GM19023 (cell line): ENCODE measurements around the gene RYK.

Experiments
- ATAC-seq: cut with Tn5 transposase; IDR thresholded peaks from one replicate; pipeline ENCODE4 v1.9.1; 2021; ENCODE audit warnings: mild to moderate bottlenecking, moderate library complexity; ENCODE audit not compliant: unreplicated experiment

RYK gene

DNA sequence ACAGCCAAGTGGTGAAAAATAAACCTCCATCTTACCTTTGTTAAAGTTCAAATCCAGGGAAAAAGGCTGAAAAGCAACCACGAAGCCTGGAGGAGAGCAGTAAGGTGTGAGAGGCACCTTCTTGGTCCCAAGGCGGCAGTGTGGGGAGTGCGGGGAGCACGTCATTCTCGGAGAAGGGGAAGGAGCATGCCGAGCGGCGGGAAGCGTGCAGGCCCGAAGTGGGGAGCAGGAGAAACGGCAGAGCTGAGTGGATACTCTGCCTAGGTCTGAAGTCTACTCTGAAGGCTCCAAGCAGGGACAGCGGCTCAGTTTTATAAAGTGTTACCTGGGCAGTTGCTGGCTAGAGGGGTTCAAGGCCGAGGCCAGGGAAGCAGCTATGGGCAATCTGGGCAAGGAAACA is 96.9 kb downstream of the RYK start:
- no peak for ATAC-seq

DNA sequence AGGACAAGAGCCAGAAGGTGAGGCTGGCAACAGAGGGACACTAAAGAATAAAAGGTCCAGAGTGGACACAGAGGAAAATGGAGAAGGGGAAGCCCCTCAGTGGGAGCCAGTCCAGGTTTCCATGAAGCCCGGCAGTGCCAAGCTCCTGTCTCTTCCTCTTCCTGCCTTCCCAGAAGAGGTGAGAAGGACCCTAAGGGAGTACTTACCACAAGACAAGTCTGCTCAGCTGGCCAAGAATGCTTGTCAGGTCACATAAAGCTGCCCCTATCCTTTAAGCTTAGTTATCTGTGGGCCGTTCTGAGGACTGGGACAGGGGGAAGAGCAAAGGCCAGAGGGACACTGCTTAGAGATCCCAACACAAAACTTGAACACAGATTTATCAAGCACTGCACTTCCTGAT is 100.2 kb downstream of the RYK start:
- no peak for ATAC-seq

GRCh38 chr3:134149286-134149685 is 101.4 kb downstream of the RYK start:
- no peak for ATAC-seq

DNA sequence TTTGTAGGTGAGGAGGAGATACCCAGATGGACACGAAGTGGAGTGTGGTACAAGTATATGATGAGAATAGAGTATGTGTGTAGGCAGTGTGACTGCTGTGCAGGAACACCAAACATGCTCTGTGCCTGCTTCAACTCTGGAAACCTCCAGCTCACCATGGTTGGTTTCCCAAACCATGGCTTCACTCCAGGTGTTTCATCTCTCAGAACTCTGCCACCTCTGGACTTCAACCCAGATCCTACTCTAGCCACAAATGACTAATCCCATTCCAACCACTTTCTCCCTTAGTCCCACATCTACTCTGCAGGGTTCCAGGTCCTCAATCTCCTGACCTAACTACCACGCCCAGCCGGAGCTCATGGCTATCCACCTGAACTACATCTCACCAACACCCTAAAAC is 102.1 kb downstream of the RYK start:
- ATAC-seq = no peak

DNA sequence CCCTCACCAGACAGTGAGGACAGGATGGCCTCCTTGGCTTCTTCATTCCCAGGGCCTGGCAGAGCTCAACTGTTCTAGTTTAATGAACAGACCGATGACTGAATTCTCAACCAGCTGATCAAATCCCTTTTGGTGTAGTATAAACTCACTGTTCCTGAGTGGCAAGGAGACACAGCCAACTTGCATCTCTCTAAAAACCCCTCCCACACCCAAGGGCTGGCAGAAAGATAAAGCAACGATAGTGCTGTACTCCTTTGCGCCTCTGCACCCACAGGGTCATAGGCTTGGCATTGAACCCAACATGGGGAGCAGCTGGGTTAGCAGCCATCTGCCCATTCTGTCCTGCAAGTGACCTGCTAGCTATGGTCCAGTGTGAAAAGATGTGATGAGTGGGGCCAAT is 103.2 kb downstream of the RYK start:
- ATAC-seq = no peak

GRCh38 chr3:134146666-134147065 is 104.0 kb downstream of the RYK start:
- ATAC-seq = no peak

DNA sequence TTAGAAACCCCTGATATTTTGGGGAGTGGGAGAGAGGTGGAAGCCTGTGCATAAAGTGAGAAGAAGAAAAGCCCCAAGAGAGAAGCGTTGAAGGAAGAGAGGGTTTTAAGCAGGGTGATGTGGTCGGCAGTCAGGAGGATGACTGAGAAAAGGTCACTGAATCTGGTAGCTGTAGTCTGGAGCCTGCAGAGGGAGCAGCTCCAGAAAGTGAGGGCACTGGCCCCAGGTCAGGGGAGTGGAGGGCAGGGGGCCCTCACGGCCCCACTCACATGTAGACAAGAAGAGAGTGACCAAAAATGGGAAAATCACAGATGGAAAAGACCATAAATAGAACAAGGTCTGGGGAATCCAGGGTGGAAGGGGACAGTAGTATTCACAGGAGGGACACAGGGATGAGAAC is 105.5 kb downstream of the RYK start:
- ATAC-seq = no peak

DNA sequence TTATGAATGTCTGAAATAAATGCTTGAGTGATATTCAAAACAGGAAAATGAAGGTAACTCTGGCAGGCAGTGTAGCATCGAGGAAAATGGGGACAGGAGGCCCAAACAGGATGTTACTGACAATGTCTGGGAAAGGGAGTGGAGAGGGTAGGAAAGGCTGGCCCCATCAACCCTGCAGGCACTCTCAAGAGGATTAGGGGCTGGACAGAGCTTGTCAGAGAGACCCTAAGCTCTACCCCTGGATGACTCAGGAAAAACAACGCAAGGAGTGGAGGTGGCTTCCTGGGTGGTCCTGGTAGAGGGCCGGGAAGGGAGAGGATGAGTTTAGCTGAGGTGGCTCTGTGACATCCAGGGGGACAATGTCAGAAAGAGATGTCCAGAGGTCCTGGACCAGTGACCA is 106.0 kb downstream of the RYK start:
- ATAC-seq = no peak

GRCh38 chr3:134143828-134144401 is 106.7 kb downstream of the RYK start:
- ATAC-seq = no peak

DNA sequence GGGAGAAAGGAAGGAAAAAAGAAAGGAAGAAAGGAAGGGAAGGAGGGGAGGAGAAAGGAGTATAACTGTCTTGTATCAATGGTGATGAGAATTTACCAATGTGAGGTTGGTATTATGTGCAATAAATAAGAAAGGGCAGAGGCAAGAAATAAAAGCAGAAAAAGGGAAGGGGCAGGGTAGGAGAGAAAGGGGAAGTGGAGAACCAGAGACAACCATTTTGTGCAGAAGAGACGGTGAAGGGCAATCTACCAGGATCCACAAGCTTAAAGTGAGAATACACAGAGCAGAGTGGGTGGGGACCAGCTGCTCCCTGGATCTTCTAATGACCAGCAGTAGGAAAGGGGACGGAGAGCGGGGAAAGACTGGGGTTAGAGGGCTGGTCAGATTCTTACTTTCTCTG is 114.1 kb downstream of the RYK start:
- ATAC-seq = no peak

- ATAC-seq = no peak
Observed at GRCh38 chr3:134134698-134135415, 115.8 kb downstream of the RYK start.

DNA sequence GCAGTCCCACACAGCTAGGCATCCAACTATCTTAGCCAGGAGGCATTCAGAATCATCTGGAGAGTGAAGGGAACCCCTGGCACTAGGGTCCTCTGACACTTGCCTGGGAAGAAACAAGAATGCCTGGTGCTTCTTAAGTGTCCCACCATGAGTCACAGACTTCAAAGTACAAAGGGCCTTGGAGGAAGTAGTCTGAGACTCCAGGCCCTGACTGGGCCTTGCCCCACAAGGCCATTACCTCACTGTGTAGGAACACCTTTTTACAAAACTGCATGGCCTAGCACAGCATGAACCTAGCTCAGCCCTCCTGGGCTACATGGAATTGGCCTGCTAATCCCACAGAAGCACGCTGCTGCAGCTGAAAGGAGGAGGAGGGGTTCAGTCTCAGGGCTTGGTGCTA is 116.4 kb downstream of the RYK start:
- ATAC-seq = no peak

GRCh38 chr3:134132961-134133360 is 117.7 kb downstream of the RYK start:
- no peak for ATAC-seq

- ATAC-seq = no peak
Observed at GRCh38 chr3:134126153-134126552, 124.5 kb downstream of the RYK start.

DNA sequence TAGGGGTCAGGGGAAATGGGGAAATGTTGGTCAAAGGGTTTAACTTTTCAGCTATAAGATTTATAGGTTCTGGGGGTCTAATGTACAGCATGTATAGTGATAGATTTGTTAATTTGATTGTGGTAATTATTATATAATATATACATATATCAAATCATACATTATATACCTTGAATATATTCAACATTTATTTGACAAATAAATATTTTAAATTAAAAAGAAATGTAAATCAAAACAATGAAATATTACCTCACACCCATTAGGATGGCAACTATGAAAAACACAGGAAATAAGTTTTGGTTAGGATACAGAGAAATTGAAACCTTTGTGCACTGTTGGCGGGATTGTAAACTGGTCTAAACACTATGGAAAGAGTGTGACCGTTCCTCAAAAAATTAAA is 135.9 kb downstream of the RYK start:
- ATAC-seq = no peak

GRCh38 chr3:134111616-134112015 is 139.0 kb downstream of the RYK start:
- no peak for ATAC-seq

DNA sequence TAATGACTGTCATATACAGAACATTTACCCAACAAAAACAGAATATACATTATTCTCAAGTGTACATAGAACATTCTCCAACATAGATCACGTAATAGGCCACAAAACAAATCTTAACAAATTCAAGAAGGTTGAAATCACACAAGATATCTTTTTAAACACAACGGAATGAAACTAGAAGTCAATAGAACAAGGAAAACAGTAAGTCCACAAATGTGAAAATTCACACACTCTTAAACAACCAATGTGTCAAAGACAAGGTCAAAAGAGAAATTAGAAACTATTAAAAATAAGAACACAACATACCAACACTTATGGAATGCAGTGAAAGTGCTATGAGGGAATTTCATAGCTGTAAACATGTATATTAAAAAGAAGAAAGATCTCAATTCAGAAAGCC is 139.7 kb downstream of the RYK start:
- ATAC-seq = no peak
